Activated T-cell treated with anti-CD3 and anti-CD28 coated beads, Interleukin-2, amount 50 U/mL, for 4 hours (primary cell): ENCODE measurements around the gene ASTN1. TPM values are rescaled to one million over a fixed set of nuclear protein-coding genes. Genes with fewer than 3 reads are reported as not detected.

Experiments used
- ATAC-seq, 2 donors: fragments of 200-7000 bp; cut with Tn5 transposase; one replicate each; pipeline ENCODE4 v1.10.0; 2021
- DNase-seq: peaks from one replicate; pipeline ENCODE4 v3.0.0-alpha.2; 2020
- H3K27me3 Mint-ChIP-seq: one replicate; pipeline ENCODE4 v1.8.0; 2021; ENCODE audit warnings: low read depth, mixed read lengths
- H3K36me3 Mint-ChIP-seq: one replicate; pipeline ENCODE4 v1.8.0; 2022; ENCODE audit warnings: mixed read lengths; ENCODE audit not compliant: insufficient read depth
- H3K4me1 Mint-ChIP-seq: one replicate; pipeline ENCODE4 v1.8.0; 2021; ENCODE audit warnings: low read depth, mixed read lengths
- H3K4me3 Mint-ChIP-seq: one replicate; pipeline ENCODE4 v1.8.0; 2021; ENCODE audit warnings: mild to moderate bottlenecking, moderate library complexity, mixed read lengths
- H3K9me3 Mint-ChIP-seq: one replicate; pipeline ENCODE4 v1.8.0; 2021; ENCODE audit warnings: mixed read lengths
- total RNA-seq, 3 donors: library from RNA; stranded (reverse); gene quantifications; one replicate each; pipeline ENCODE4 v1.2.1, GENCODE V29; 2021

ASTN1 gene
- total RNA-seq, 3 donors from 2014 or later, result not detected

- Mint-ChIP-seq H3K4me3 (no peak overlapping the region), H3K27me3 (no peaks in the 10 kb centered on the region), H3K9me3 (peaks cover 9% of the 10 kb centered on the region), H3K4me1 (no peaks in the 10 kb centered on the region), H3K36me3 (no peaks in the 10 kb centered on the region)
- no peak for ATAC-seq
- DNase-seq, result no peak
Observed at GRCh38 chr1:176939993-176940392, 224.5 kb downstream of the ASTN1 start.

DNA sequence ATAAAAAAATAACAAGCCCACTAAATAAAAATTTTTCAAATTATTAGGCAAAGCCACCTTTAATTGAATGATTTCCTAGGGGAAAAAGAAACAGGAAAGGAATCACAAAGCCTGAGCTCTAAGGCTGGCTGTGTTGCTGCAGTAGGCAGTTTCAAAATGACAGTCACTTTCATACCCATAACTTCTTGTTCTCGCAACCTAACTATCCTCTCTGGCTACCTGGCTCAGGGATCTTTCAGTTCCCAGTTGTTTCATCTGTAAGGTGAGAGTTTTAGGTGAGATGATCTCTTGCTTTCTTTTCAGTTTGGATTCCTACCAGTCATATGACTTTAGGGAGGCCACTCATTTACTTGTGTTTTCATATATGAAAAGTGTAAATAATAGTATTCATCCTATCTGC lies 226.1 kb downstream of the ASTN1 start:
- Mint-ChIP-seq H3K9me3 (peaks cover 9% of the 10 kb centered on the region), H3K4me3 (no peak overlapping the region), H3K4me1 (no peaks in the 10 kb centered on the region), H3K27me3 (no peaks in the 10 kb centered on the region), H3K36me3 (no peaks in the 10 kb centered on the region)
- DNase-seq, result no peak
- no peak for ATAC-seq

DNA sequence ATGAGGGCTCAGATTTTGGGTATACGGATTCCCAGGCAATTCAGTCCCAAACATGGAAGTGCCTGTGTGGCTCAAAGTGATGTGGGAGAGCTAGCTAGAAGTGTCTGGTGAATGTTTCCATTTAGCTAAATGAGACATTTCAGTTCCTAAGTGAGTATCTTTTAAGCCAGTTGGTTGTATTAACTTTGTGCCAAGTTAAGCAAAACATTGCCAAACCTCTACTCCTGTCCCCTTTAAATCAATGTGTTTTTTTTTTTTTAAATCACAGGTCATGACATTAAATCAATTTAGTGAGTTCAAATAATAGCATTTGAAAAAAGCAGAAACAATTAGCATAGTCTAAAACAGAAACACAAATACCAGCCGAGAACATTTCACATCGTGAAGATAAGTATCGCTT lies 230.1 kb downstream of the ASTN1 start:
- DNase-seq (no peak), ATAC-seq (no peak)
- no peaks in the 10 kb centered on the region for H3K27me3 Mint-ChIP-seq
- no peak overlapping the region for H3K4me3 Mint-ChIP-seq
- H3K9me3 Mint-ChIP-seq, result peaks cover 8% of the 10 kb centered on the region
- no peaks in the 10 kb centered on the region for H3K36me3 Mint-ChIP-seq
- no peaks in the 10 kb centered on the region for H3K4me1 Mint-ChIP-seq

- no peak for DNase-seq
- Mint-ChIP-seq H3K4me3 (no peak overlapping the region), H3K36me3 (no peaks in the 10 kb centered on the region)
Observed at GRCh38 chr1:176932114-176933104, 232.1 kb downstream of the ASTN1 start.

DNA sequence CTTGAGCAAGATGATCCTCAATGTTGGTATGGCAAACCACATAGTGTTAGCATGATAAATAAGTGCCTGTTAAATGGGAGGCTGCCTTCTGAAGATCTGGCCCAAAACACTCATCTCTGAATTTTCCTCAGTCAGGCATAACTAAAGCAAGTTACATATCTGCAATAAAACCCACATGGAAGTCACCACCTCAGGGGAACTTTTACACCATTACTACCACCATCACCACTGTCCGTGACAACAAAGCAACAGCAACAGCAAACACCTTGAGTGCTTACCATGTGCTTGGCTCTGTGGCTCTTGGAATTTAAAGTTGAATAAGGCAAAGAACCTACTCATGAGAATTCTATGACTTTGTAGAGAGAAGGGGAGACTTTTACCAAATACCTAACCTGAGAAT lies 233.0 kb downstream of the ASTN1 start:
- peaks cover 2% of the 10 kb centered on the region for H3K27me3 Mint-ChIP-seq
- peaks cover 8% of the 10 kb centered on the region for H3K9me3 Mint-ChIP-seq
- no peak for ATAC-seq
- H3K36me3 Mint-ChIP-seq, result no peaks in the 10 kb centered on the region
- H3K4me3 Mint-ChIP-seq, result no peak overlapping the region
- DNase-seq, result no peak
- no peaks in the 10 kb centered on the region for H3K4me1 Mint-ChIP-seq

More at GRCh38 chr1:176932114-176933104, 232.1 kb downstream of the ASTN1 start:
- Mint-ChIP-seq H3K4me1 (no peaks in the 10 kb centered on the region), H3K9me3 (peaks cover 8% of the 10 kb centered on the region), H3K27me3 (no peaks in the 10 kb centered on the region)
- ATAC-seq, result no peak

- ATAC-seq, result no peak
- no peaks in the 10 kb centered on the region for H3K4me1 Mint-ChIP-seq
Observed at GRCh38 chr1:176926330-176927086, 238.0 kb downstream of the ASTN1 start.

DNA sequence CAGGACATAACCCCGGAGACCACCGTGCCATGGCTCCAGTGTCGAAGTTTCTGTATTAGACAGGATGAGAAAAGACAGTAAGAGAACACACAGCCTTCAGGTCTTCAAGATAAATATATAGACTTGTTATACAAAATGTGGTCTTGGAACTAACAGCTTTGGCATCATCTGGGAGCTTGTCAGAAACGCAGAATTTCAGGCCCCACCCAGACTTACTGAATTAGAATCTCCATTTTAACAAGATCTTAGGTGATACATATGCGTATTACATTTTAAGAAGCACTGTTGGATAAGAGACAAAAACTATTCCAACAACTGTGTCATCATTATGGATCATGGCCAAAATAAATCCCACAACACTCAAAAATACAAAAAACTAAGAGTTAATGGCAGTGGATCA lies 239.3 kb downstream of the ASTN1 start:
- H3K27me3 Mint-ChIP-seq, result peaks cover 2% of the 10 kb centered on the region
- H3K4me1 Mint-ChIP-seq, result no peaks in the 10 kb centered on the region
- no peak for ATAC-seq
- DNase-seq, result no peak
- H3K36me3 Mint-ChIP-seq, result no peaks in the 10 kb centered on the region
- peaks cover 2% of the 10 kb centered on the region for H3K9me3 Mint-ChIP-seq
- no peak overlapping the region for H3K4me3 Mint-ChIP-seq

More at GRCh38 chr1:176926330-176927086, 238.0 kb downstream of the ASTN1 start:
- H3K36me3 Mint-ChIP-seq, result no peaks in the 10 kb centered on the region
- DNase-seq, result no peak
- H3K9me3 Mint-ChIP-seq, result peaks cover 8% of the 10 kb centered on the region
- peaks cover 2% of the 10 kb centered on the region for H3K27me3 Mint-ChIP-seq
- no peak overlapping the region for H3K4me3 Mint-ChIP-seq

DNA sequence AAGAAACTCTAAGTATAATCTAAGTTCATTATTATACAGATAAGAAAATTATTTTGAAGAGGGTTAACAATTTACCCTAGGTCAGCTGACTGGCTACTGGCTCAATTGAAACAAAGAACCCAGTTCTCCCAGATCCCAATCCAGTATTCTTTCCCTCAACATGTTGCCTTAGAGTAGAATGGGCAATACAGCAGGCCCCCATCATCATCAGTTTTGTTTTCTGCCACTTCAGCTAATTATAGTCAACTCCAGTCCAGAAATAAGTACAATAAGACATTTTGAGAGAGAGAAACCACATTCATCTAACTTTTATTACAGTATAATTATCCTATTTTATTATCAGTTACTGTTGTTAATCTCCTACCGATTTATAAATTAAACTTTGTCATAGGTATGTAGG lies 241.2 kb downstream of the ASTN1 start:
- Mint-ChIP-seq H3K36me3 (no peaks in the 10 kb centered on the region), H3K4me1 (no peaks in the 10 kb centered on the region), H3K27me3 (peaks cover 5% of the 10 kb centered on the region), H3K4me3 (no peak overlapping the region), H3K9me3 (no peaks in the 10 kb centered on the region)
- DNase-seq, result no peak
- no peak for ATAC-seq

- Mint-ChIP-seq H3K36me3 (no peaks in the 10 kb centered on the region), H3K27me3 (peaks cover 3% of the 10 kb centered on the region), H3K4me3 (no peak overlapping the region), H3K4me1 (no peaks in the 10 kb centered on the region), H3K9me3 (no peaks in the 10 kb centered on the region)
- no peak for ATAC-seq
- no peak for DNase-seq
Observed at GRCh38 chr1:176919386-176920378, 244.8 kb downstream of the ASTN1 start.

GRCh38 chr1:176905648-176906047 lies 258.9 kb downstream of the ASTN1 start:
- Mint-ChIP-seq H3K36me3 (no peaks in the 10 kb centered on the region), H3K4me1 (no peaks in the 10 kb centered on the region), H3K4me3 (no peak overlapping the region), H3K9me3 (peaks cover 6% of the 10 kb centered on the region), H3K27me3 (peaks cover 7% of the 10 kb centered on the region)
- DNase-seq (no peak), ATAC-seq (no peak)

- ATAC-seq (no peak), DNase-seq (no peak)
- peaks cover 7% of the 10 kb centered on the region for H3K27me3 Mint-ChIP-seq
- H3K4me1 Mint-ChIP-seq, result no peaks in the 10 kb centered on the region
- H3K9me3 Mint-ChIP-seq, result peaks cover 6% of the 10 kb centered on the region
- H3K36me3 Mint-ChIP-seq, result no peaks in the 10 kb centered on the region
- H3K4me3 Mint-ChIP-seq, result no peak overlapping the region
Observed at GRCh38 chr1:176904057-176904751, 260.3 kb downstream of the ASTN1 start.

GRCh38 chr1:176903474-176903873 lies 261.0 kb downstream of the ASTN1 start:
- DNase-seq (no peak), ATAC-seq (no peak)
- no peaks in the 10 kb centered on the region for H3K36me3 Mint-ChIP-seq
- H3K4me1 Mint-ChIP-seq, result no peaks in the 10 kb centered on the region
- no peak overlapping the region for H3K4me3 Mint-ChIP-seq
- H3K27me3 Mint-ChIP-seq, result peaks cover 7% of the 10 kb centered on the region
- peaks cover 6% of the 10 kb centered on the region for H3K9me3 Mint-ChIP-seq

DNA sequence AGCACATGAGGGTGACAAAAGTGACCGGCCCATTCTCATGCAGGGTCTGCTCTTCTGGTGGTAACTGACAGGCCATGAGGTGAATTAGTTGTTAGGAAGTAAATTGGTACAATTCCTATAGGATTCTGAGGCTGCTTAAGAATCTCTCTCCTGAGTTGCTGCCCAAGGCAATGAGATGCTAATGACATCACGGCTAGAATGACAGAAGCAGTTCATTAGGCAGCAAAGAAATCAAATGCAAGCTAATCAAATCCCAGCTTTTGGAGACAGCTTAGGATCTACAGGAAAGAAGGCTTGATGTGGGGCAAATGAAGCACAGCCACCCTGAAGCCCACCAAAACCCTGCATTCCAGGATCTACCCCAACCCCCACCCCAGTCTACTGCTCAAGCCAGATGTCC lies 265.2 kb downstream of the ASTN1 start:
- DNase-seq (no peak), ATAC-seq (no peak)
- H3K4me3 Mint-ChIP-seq, result no peak overlapping the region
- peaks cover 3% of the 10 kb centered on the region for H3K4me1 Mint-ChIP-seq
- peaks cover 9% of the 10 kb centered on the region for H3K27me3 Mint-ChIP-seq
- H3K9me3 Mint-ChIP-seq, result no peaks in the 10 kb centered on the region
- H3K36me3 Mint-ChIP-seq, result no peaks in the 10 kb centered on the region
